H9 (cell line): ENCODE results near the gene KCNG2. TPM values are rescaled to one million over a fixed set of nuclear protein-coding genes. Genes with fewer than 3 reads are reported as not detected.

Source experiments
- DNase-seq: peaks from one replicate; pipeline ENCODE4 v3.0.0-alpha.2; 2017
- H2AFZ ChIP-seq: one replicate; pipeline ENCODE4 v1.6.1; 2013; ENCODE audit warnings: mild to moderate bottlenecking, low read length, control low read depth, moderate library complexity
- H2AK5ac ChIP-seq: 2 replicates; pipeline ENCODE4 v1.6.1; 2013; ENCODE audit warnings: low read length, control low read depth, mixed read lengths; ENCODE audit not compliant: insufficient read length
- H2BK120ac ChIP-seq: one replicate; pipeline ENCODE4 v1.6.1; 2013; ENCODE audit warnings: low read depth, mild to moderate bottlenecking, low read length, control low read depth, inconsistent platforms; ENCODE audit not compliant: poor library complexity, severe bottlenecking
- H2BK12ac ChIP-seq: 2 replicates; pipeline ENCODE4 v1.6.1; 2013; ENCODE audit warnings: low read length, control low read depth, mixed read lengths, low read depth; ENCODE audit not compliant: insufficient read length
- H2BK15ac ChIP-seq: 2 replicates; pipeline ENCODE4 v1.6.1; 2013; ENCODE audit warnings: low read depth, low read length, control low read depth
- H2BK20ac ChIP-seq: one replicate; pipeline ENCODE4 v1.6.1; 2013; ENCODE audit warnings: low read depth, mild to moderate bottlenecking, low read length, control low read depth, inconsistent platforms; ENCODE audit not compliant: poor library complexity, severe bottlenecking
- H2BK5ac ChIP-seq: 2 replicates; pipeline ENCODE4 v1.6.1; 2013; ENCODE audit warnings: low read length, control low read depth, mixed read lengths; ENCODE audit not compliant: insufficient read length
- H3K14ac ChIP-seq: 2 replicates; pipeline ENCODE4 v1.6.1; 2013; ENCODE audit warnings: low read length, control low read depth; ENCODE audit not compliant: insufficient read depth
- H3K18ac ChIP-seq: 2 replicates; pipeline ENCODE4 v1.6.1; 2013; ENCODE audit warnings: low read depth, mild to moderate bottlenecking, mixed read lengths, low read length, control low read depth; ENCODE audit not compliant: insufficient read length
- H3K23ac ChIP-seq: 2 replicates; pipeline ENCODE4 v1.6.1; 2013; ENCODE audit warnings: low read length, control low read depth, mixed read lengths, low read depth; ENCODE audit not compliant: insufficient read length
- H3K23me2 ChIP-seq: 2 replicates; pipeline ENCODE4 v1.6.1; 2013; ENCODE audit warnings: low read depth, mild to moderate bottlenecking, mixed read lengths, low read length, control low read depth; ENCODE audit not compliant: insufficient read length, poor library complexity, severe bottlenecking
- H3K27ac ChIP-seq: 2 replicates; pipeline ENCODE4 v1.5.1; 2013; ENCODE audit warnings: low read length, control low read depth, mixed read lengths, low read depth; ENCODE audit not compliant: insufficient read length
- H3K27me3 ChIP-seq: 2 replicates; pipeline ENCODE4 v1.6.1; 2013; ENCODE audit warnings: low read length, control low read depth, inconsistent platforms; ENCODE audit not compliant: insufficient read depth
- H3K4ac ChIP-seq: 2 replicates; pipeline ENCODE4 v1.6.1; 2013; ENCODE audit warnings: low read depth, mild to moderate bottlenecking, control low read depth, inconsistent platforms, low read length, moderate library complexity
- H3K4me1 ChIP-seq: 2 replicates; pipeline ENCODE4 v1.6.1; 2013; ENCODE audit warnings: low read length, control low read depth, inconsistent platforms; ENCODE audit not compliant: insufficient read depth
- H3K4me2 ChIP-seq: 2 replicates; pipeline ENCODE4 v1.6.1; 2013; ENCODE audit warnings: low read length, control low read depth, mixed read lengths; ENCODE audit not compliant: insufficient read length, insufficient read depth
- H3K56ac ChIP-seq: 2 replicates; pipeline ENCODE4 v1.6.1; 2013; ENCODE audit warnings: low read depth, mild to moderate bottlenecking, mixed read lengths, low read length, control low read depth; ENCODE audit not compliant: insufficient read length
- H3K79me1 ChIP-seq: 2 replicates; pipeline ENCODE4 v1.6.1; 2013; ENCODE audit warnings: low read depth, mild to moderate bottlenecking, moderate library complexity, low read length, control low read depth, inconsistent platforms; ENCODE audit not compliant: insufficient read depth, poor library complexity, severe bottlenecking
- H3K79me2 ChIP-seq: 2 replicates; pipeline ENCODE4 v1.6.1; 2013; ENCODE audit warnings: low read length, control low read depth, inconsistent platforms; ENCODE audit not compliant: insufficient read depth
- H3K9ac ChIP-seq: 2 replicates; pipeline ENCODE4 v1.6.1; 2013; ENCODE audit warnings: low read length, control low read depth, mixed read lengths; ENCODE audit not compliant: insufficient read length; ENCODE audit errors: extremely low read depth
- H3K9me3 ChIP-seq: one replicate; pipeline ENCODE4 v1.6.1; 2013; ENCODE audit warnings: low read depth, low read length, inconsistent platforms; ENCODE audit not compliant: control insufficient read depth
- H3T11ph ChIP-seq: one replicate; pipeline ENCODE4 v1.6.1; 2013; ENCODE audit warnings: mild to moderate bottlenecking, low read length, control low read depth, inconsistent platforms
- H4K20me1 ChIP-seq: one replicate; pipeline ENCODE4 v1.6.1; 2013; ENCODE audit not compliant: control insufficient read depth, insufficient read length, insufficient read depth
- H4K5ac ChIP-seq: 2 replicates; pipeline ENCODE4 v1.6.1; 2013; ENCODE audit warnings: low read depth, mild to moderate bottlenecking, mixed read lengths, low read length, control low read depth; ENCODE audit not compliant: insufficient read length
- H4K8ac ChIP-seq: replicated peaks from 2 replicates; pipeline ENCODE4 v1.6.1; 2013; ENCODE audit warnings: low read length, control low read depth, mixed read lengths, low read depth; ENCODE audit not compliant: insufficient read length
- H4K91ac ChIP-seq: 2 replicates; pipeline ENCODE4 v1.6.1; 2013; ENCODE audit warnings: low read depth, mild to moderate bottlenecking, moderate library complexity, mixed read lengths, low read length, control low read depth; ENCODE audit not compliant: insufficient read length
- H3K27ac Mint-ChIP-seq, 3 experiments: 2 replicates in 2 of 3; 3 replicates in 1 of 3; pipeline ENCODE4 v1.8.0; 2020 to 2021; ENCODE audit warnings: mixed read lengths in 3 of 3, mild to moderate bottlenecking in 1 of 3, moderate library complexity in 1 of 3
- H3K27me3 Mint-ChIP-seq: 2 replicates; pipeline ENCODE4 v1.8.0; 2021; ENCODE audit warnings: low read depth, mild to moderate bottlenecking, moderate library complexity, mixed read lengths
- H3K36me3 Mint-ChIP-seq, 3 experiments: 2 replicates in 2 of 3; 3 replicates in 1 of 3; pipeline ENCODE4 v1.8.0; 2020 to 2021; ENCODE audit warnings: low read depth in 3 of 3, mixed read lengths in 3 of 3; ENCODE audit not compliant: insufficient read depth in 1 of 3
- H3K4me1 Mint-ChIP-seq, 2 experiments: 2 replicates each; pipeline ENCODE4 v1.8.0; 2020; ENCODE audit warnings: mixed read lengths in 2 of 2
- H3K4me3 Mint-ChIP-seq, 2 experiments: 2 replicates in 1 of 2; 3 replicates in 1 of 2; pipeline ENCODE4 v1.8.0; 2020 to 2021; ENCODE audit warnings: mild to moderate bottlenecking in 2 of 2, mixed read lengths in 2 of 2, moderate library complexity in 1 of 2
- H3K9me3 Mint-ChIP-seq, 2 experiments: 2 replicates in 1 of 2; 3 replicates in 1 of 2; pipeline ENCODE4 v1.8.0; 2020; ENCODE audit warnings: mild to moderate bottlenecking in 2 of 2, mixed read lengths in 2 of 2, moderate library complexity in 1 of 2
- CTCF ChIP-seq: fragments of 200-600 bp; sonication (generic); conservative IDR thresholded peaks from 3 replicates; pipeline ENCODE4 v1.8.0; 2021; ENCODE audit warnings: antibody characterized with exemption, mild to moderate bottlenecking
- WGBS: extraction: QIAGEN DNeasy Blood & Tissue Kit; methylation state at CpG from one replicate; pipeline ENCODE4 v1.1.7; 2013; ENCODE audit warnings: missing lambda C conversion rate, low lambda C conversion rate, mixed read lengths; ENCODE audit not compliant: insufficient read length; ENCODE audit errors: extremely low coverage; 5-methylcytosine and 5-hydroxymethylcytosine counted together
- total RNA-seq: library from RNA; stranded (reverse); gene quantifications from 2 replicates; pipeline ENCODE4 v1.2.1, GENCODE V29; 2021

The KCNG2 gene
- total RNA-seq, 1 experiment from 2014 or later: 0.15 TPM

DNA sequence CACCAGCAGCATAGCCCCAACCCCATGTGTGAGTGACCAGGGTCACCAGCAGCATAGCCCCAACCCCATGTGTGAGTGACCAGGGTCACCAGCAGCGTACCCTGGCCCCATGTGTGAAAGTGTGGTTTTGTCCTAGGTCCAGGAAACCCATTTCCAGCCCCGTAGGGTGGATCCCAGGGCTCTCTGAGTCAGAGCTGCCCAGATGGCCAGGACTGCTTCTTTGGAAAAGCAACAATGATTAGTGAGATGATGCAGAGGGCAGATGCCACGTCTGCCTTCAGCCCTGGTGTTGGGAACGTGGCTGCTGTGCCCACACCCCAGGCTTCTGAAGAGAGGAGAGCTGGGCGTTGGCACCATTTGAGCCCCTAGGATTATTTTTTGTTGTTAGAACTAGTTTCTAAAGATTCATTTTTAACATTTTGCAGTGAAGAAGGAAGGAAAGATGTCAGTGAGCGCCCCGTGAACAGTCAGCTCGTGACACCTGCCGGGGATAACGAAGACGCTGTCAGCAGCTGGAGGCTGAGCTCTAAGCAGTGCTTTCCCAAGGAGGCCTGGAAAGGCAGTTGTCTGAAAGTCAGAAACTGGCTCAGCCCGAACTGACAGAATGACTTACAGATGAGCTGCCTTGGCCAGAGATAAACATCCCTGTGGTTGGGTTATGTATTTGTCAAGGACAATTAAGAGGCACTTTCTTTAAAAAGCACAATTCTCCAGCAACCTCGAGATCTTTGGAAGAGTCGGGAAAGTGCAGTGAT is 32.1 kb upstream of the KCNG2 start:
- no peak for TF ChIP-seq CTCF
- Mint-ChIP-seq H3K27me3 (peaks cover 36% of the 10 kb centered on the region), H3K27ac (no peak overlapping the region), H3K4me1 (no peaks in the 10 kb centered on the region), H3K4me3 (no peak overlapping the region), H3K36me3 (peaks cover 0 to 2% (median 2%) of the 10 kb centered on the region in 3 experiments; a peak in 2 of 7 replicates), H3K9me3 (peaks cover 26 to 41% of the 10 kb centered on the region in 2 experiments)
- Histone ChIP-seq H2AK5ac (no peak overlapping the region), H4K91ac (no peak overlapping the region), H3K4ac (no peak overlapping the region), H3K9me3 (no peaks in the 10 kb centered on the region), H3K79me1 (no peaks in the 10 kb centered on the region), H2BK12ac (no peak overlapping the region), H3K27ac (no peak overlapping the region), H3K4me2 (no peak overlapping the region), H3K14ac (no peak overlapping the region), H2BK15ac (no peak overlapping the region), H2BK120ac (no peak overlapping the region), H4K20me1 (no peaks in the 10 kb centered on the region), H2AFZ (no peak overlapping the region), H3K56ac (no peak overlapping the region), H3T11ph (no peak overlapping the region), H3K18ac (no peak overlapping the region), H2BK5ac (no peak overlapping the region), H4K8ac (no peak overlapping the region), H3K23ac (no peak overlapping the region), H3K4me1 (no peaks in the 10 kb centered on the region), H3K9ac (no peak overlapping the region), H4K5ac (no peak overlapping the region), H3K23me2 (no peaks in the 10 kb centered on the region), H3K27me3 (no peaks in the 10 kb centered on the region), H2BK20ac (no peak overlapping the region), H3K79me2 (no peaks in the 10 kb centered on the region)
- no peak for DNase-seq
- WGBS: no CpG with 5 or more reads among the region's 14 CpGs
